Measurements from ENCODE around the gene DAGLA.

The DAGLA gene

DNA sequence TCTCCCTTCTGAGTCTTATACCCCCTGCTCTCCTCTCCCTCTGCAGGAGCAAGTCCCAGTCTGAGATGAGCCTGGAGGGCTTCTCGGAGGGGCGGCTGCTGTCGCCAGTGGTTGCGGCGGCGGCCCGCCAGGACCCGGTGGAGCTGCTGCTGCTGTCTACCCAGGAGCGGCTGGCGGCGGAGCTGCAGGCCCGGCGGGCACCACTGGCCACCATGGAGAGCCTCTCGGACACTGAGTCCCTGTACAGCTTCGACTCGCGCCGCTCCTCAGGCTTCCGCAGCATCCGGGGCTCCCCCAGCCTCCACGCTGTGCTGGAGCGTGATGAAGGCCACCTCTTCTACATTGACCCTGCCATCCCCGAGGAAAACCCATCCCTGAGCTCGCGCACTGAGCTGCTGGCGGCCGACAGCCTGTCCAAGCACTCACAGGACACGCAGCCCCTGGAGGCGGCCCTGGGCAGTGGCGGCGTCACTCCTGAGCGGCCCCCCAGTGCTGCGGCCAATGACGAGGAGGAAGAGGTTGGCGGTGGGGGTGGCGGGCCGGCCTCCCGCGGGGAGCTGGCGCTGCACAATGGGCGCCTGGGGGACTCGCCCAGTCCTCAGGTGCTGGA, 63.4 kb downstream of the DAGLA start:
- Histone ChIP-seq H3K9me3 (replicated peaks in 1 of 2; ENCODE audit: control insufficient read depth in 2 of 2, insufficient read depth in 1 of 2, low read depth in 1 of 2, low read length in 2 of 2) (no peaks in the 10 kb centered on the region), H2BK5ac (ENCODE audit: low read length) (no peak overlapping the region), H3K36me3 (replicated peaks in 1 of 2; ENCODE audit: control insufficient read depth in 2 of 2, insufficient read depth in 2 of 2, low read length in 2 of 2) (peaks cover 16 to 35% of the 10 kb centered on the region in 2 donors), H3K4me2 (ENCODE audit: insufficient read depth, low read length, poor library complexity, severe bottlenecking) (no peak overlapping the region), H4K8ac (ENCODE audit: low read depth, low read length) (no peak overlapping the region), H4K91ac (ENCODE audit: low read depth, low read length, poor library complexity) (no peak overlapping the region), H3K79me1 (ENCODE audit: low read depth, low read length) (peaks cover 3% of the 10 kb centered on the region), H2BK15ac (ENCODE audit: low read length) (no peak overlapping the region), H3K18ac (ENCODE audit: low read length) (no peak overlapping the region), H2AK5ac (ENCODE audit: low read depth, low read length) (no peak overlapping the region), H2AFZ (ENCODE audit: low read length) (no peak overlapping the region), H3K14ac (ENCODE audit: low read length) (no peak overlapping the region), H3K4ac (ENCODE audit: low read length) (no peak overlapping the region), H3K4me3 (ENCODE audit: low read length in 2 of 2) (no peak overlapping the region), H2BK12ac (ENCODE audit: low read length) (no peak overlapping the region), H3K4me1 (ENCODE audit: control insufficient read depth in 2 of 2, insufficient read depth in 1 of 2, low read depth in 1 of 2, low read length in 2 of 2) (peaks cover 9 to 28% of the 10 kb centered on the region in 2 donors), H3K9ac (ENCODE audit: low read depth, low read length, poor library complexity) (no peak overlapping the region), H3K27ac (replicated peaks; ENCODE audit: low read length) (no peak overlapping the region), H2BK120ac (ENCODE audit: low read depth, low read length) (no peak overlapping the region), H3K27me3 (ENCODE audit: control insufficient read depth in 3 of 3, insufficient read depth in 3 of 3, low read depth in 1 of 3, low read length in 3 of 3) (no peaks in the 10 kb centered on the region), H3K23ac (ENCODE audit: low read depth, low read length, poor library complexity) (no peak overlapping the region)
- no CpG with 5 or more reads among the region's 42 CpGs for WGBS, 2 donors (ENCODE audit: extremely low coverage in 2 of 2, insufficient read length in 2 of 2, insufficient replicate concordance in 1 of 2)
- no peak for DNase-seq (ENCODE audit: low spot score)

DNA sequence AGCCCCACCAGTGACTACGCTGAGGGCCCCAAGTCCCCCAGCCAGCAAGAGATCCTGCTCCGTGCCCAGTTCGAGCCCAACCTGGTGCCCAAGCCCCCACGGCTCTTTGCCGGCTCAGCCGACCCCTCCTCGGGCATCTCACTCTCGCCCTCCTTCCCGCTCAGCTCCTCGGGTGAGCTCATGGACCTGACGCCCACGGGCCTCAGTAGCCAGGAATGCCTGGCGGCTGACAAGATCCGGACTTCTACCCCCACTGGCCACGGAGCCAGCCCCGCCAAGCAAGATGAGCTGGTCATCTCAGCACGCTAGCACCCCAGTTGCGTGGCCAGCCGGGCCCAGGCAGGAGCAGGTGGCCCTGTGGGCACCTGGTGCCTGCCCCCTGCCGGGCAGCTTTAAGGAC, 64.0 kb downstream of the DAGLA start:
- H4K91ac ChIP-seq (ENCODE audit: low read depth, low read length, poor library complexity), result no peak overlapping the region
- H2BK15ac ChIP-seq (ENCODE audit: low read length), result no peak overlapping the region
- no peak overlapping the region for H2BK12ac ChIP-seq (ENCODE audit: low read length)
- no peaks in the 10 kb centered on the region for H3K9me3 ChIP-seq (replicated peaks in 1 of 2; ENCODE audit: control insufficient read depth in 2 of 2, insufficient read depth in 1 of 2, low read depth in 1 of 2, low read length in 2 of 2)
- H3K27me3 ChIP-seq (ENCODE audit: control insufficient read depth in 3 of 3, insufficient read depth in 3 of 3, low read depth in 1 of 3, low read length in 3 of 3), result no peaks in the 10 kb centered on the region
- peak overlapping the region; percentile 23 for H4K8ac ChIP-seq (ENCODE audit: low read depth, low read length)
- H3K27ac ChIP-seq (replicated peaks; ENCODE audit: low read length), result no peak overlapping the region
- H2AFZ ChIP-seq (ENCODE audit: low read length), result no peak overlapping the region
- peak overlapping the region; percentile 85 for H3K18ac ChIP-seq (ENCODE audit: low read length)
- H2BK5ac ChIP-seq (ENCODE audit: low read length), result peak overlapping the region; percentile 29
- H3K79me1 ChIP-seq (ENCODE audit: low read depth, low read length), result peaks cover 3% of the 10 kb centered on the region
- H3K4ac ChIP-seq (ENCODE audit: low read length), result no peak overlapping the region
- peak overlapping the region; percentile 8 for H3K23ac ChIP-seq (ENCODE audit: low read depth, low read length, poor library complexity)
- peak overlapping the region; percentile 44 for H3K9ac ChIP-seq (ENCODE audit: low read depth, low read length, poor library complexity)
- no peak overlapping the region for H3K4me3 ChIP-seq (ENCODE audit: low read length in 2 of 2)
- DNase-seq (ENCODE audit: low spot score), result no peak
- no CpG with 5 or more reads among the region's 20 CpGs for WGBS, 2 donors (ENCODE audit: extremely low coverage in 2 of 2, insufficient read length in 2 of 2, insufficient replicate concordance in 1 of 2)
- H3K4me2 ChIP-seq (ENCODE audit: insufficient read depth, low read length, poor library complexity, severe bottlenecking), result no peak overlapping the region
- H3K36me3 ChIP-seq (replicated peaks in 1 of 2; ENCODE audit: control insufficient read depth in 2 of 2, insufficient read depth in 2 of 2, low read length in 2 of 2), result peaks cover 15 to 35% of the 10 kb centered on the region in 2 donors
- H3K4me1 ChIP-seq (ENCODE audit: control insufficient read depth in 2 of 2, insufficient read depth in 1 of 2, low read depth in 1 of 2, low read length in 2 of 2), result peaks cover 11 to 34% of the 10 kb centered on the region in 2 donors
- peak overlapping the region; percentile 21 for H3K14ac ChIP-seq (ENCODE audit: low read length)
- H2AK5ac ChIP-seq (ENCODE audit: low read depth, low read length), result no peak overlapping the region
- H2BK120ac ChIP-seq (ENCODE audit: low read depth, low read length), result no peak overlapping the region

DNA sequence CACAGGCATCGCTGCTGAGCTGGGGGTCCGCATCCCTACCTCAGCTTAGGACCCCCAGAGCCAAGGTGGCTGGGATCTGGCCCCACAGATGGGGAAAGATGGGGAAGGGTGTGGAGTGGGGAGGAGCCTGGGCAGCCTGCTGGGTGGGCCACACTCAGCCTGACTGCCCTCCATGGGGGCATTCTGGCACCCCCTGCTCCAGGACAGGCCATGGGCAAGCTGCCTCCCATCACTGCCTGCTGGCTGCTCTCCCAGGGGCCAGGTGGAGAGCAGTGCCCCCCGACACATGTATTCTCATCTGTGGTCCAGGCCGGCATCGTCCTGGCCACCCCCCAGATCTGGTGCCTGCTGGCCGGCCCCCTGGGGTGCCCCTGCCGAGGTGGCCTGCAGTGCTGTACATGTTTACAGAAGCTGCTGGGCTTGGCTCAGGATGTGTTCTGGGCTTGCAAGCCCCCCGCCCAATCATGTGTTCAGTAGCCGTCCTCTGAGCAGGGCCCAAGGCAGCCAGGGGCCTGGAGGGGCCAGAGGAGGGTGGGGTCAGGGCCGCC, 64.5 kb downstream of the DAGLA start:
- peaks cover 16 to 38% of the 10 kb centered on the region in 2 donors for H3K4me1 ChIP-seq (ENCODE audit: control insufficient read depth in 2 of 2, insufficient read depth in 1 of 2, low read depth in 1 of 2, low read length in 2 of 2)
- H3K14ac ChIP-seq (ENCODE audit: low read length), result peak overlapping the region; percentile 21
- H2BK120ac ChIP-seq (ENCODE audit: low read depth, low read length), result no peak overlapping the region
- no peak overlapping the region for H3K27ac ChIP-seq (replicated peaks; ENCODE audit: low read length)
- H4K8ac ChIP-seq (ENCODE audit: low read depth, low read length), result no peak overlapping the region
- H2BK12ac ChIP-seq (ENCODE audit: low read length), result no peak overlapping the region
- H2AFZ ChIP-seq (ENCODE audit: low read length), result no peak overlapping the region
- peaks cover 15 to 32% of the 10 kb centered on the region in 2 donors for H3K36me3 ChIP-seq (replicated peaks in 1 of 2; ENCODE audit: control insufficient read depth in 2 of 2, insufficient read depth in 2 of 2, low read length in 2 of 2)
- H3K4ac ChIP-seq (ENCODE audit: low read length), result no peak overlapping the region
- H3K23ac ChIP-seq (ENCODE audit: low read depth, low read length, poor library complexity), result peak overlapping the region; percentile 8
- H3K79me1 ChIP-seq (ENCODE audit: low read depth, low read length), result no peaks in the 10 kb centered on the region
- H3K9me3 ChIP-seq (replicated peaks in 1 of 2; ENCODE audit: control insufficient read depth in 2 of 2, insufficient read depth in 1 of 2, low read depth in 1 of 2, low read length in 2 of 2), result no peaks in the 10 kb centered on the region
- DNase-seq (ENCODE audit: low spot score), result no peak
- H3K27me3 ChIP-seq (ENCODE audit: control insufficient read depth in 3 of 3, insufficient read depth in 3 of 3, low read depth in 1 of 3, low read length in 3 of 3), result no peaks in the 10 kb centered on the region
- no peak overlapping the region for H3K4me3 ChIP-seq (ENCODE audit: low read length in 2 of 2)
- H4K91ac ChIP-seq (ENCODE audit: low read depth, low read length, poor library complexity), result no peak overlapping the region
- H3K9ac ChIP-seq (ENCODE audit: low read depth, low read length, poor library complexity), result peak overlapping the region; percentile 44
- H3K18ac ChIP-seq (ENCODE audit: low read length), result peak overlapping the region; percentile 85
- no CpG with 5 or more reads among the region's 10 CpGs for WGBS, 2 donors (ENCODE audit: extremely low coverage in 2 of 2, insufficient read length in 2 of 2, insufficient replicate concordance in 1 of 2)
- no peak overlapping the region for H2AK5ac ChIP-seq (ENCODE audit: low read depth, low read length)
- no peak overlapping the region for H3K4me2 ChIP-seq (ENCODE audit: insufficient read depth, low read length, poor library complexity, severe bottlenecking)
- no peak overlapping the region for H2BK15ac ChIP-seq (ENCODE audit: low read length)
- peak overlapping the region; percentile 29 for H2BK5ac ChIP-seq (ENCODE audit: low read length)

DNA sequence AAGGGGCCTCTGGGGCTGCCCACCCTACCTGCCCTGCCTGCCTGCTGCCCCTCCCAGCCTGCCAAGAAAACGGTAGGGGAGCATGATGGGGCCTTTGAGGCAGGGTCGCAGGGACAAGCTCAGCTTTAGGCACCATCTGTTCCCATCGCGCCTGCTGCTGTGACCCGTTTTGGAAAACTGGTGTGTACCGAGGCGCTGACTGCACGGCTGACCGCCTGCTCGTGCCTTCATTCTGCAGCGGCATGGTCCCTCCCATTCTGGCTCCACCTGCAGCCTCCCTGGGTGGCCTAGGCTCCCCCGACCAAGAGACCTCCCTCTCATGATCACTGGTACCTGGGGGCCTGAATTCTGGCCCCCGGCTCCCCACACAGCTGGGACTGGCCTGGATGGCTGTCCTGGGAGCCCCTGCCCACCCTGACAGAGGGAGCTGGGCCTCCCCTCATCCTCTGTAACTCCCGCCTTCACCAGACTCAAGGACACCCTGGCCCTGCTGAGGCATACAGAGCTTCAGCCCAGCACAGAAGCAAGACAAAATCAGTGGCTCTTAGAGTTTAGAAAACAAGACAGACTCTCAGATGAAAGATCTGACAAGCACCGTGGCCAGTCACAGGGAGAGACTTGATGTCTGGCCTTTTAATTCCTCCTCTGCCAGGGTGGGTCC, 65.7 kb downstream of the DAGLA start:
- Histone ChIP-seq H3K36me3 (replicated peaks in 1 of 2; ENCODE audit: control insufficient read depth in 2 of 2, insufficient read depth in 2 of 2, low read length in 2 of 2) (peaks cover 12 to 20% of the 10 kb centered on the region in 2 donors), H3K9me3 (replicated peaks in 1 of 2; ENCODE audit: control insufficient read depth in 2 of 2, insufficient read depth in 1 of 2, low read depth in 1 of 2, low read length in 2 of 2) (no peaks in the 10 kb centered on the region), H3K27ac (replicated peaks; ENCODE audit: low read length) (no peak overlapping the region), H4K8ac (ENCODE audit: low read depth, low read length) (no peak overlapping the region), H4K91ac (ENCODE audit: low read depth, low read length, poor library complexity) (no peak overlapping the region), H2BK5ac (ENCODE audit: low read length) (peak overlapping the region; percentile 14), H3K4me3 (ENCODE audit: low read length in 2 of 2) (no peak overlapping the region), H3K4ac (ENCODE audit: low read length) (no peak overlapping the region), H2AK5ac (ENCODE audit: low read depth, low read length) (peak overlapping the region; percentile 54), H2AFZ (ENCODE audit: low read length) (no peak overlapping the region), H3K79me1 (ENCODE audit: low read depth, low read length) (no peaks in the 10 kb centered on the region), H2BK12ac (ENCODE audit: low read length) (no peak overlapping the region), H2BK15ac (ENCODE audit: low read length) (no peak overlapping the region), H3K14ac (ENCODE audit: low read length) (peak overlapping the region; percentile 21), H3K18ac (ENCODE audit: low read length) (peak overlapping the region; percentile 49), H3K4me1 (ENCODE audit: control insufficient read depth in 2 of 2, insufficient read depth in 1 of 2, low read depth in 1 of 2, low read length in 2 of 2) (peaks cover 22 to 44% of the 10 kb centered on the region in 2 donors), H2BK120ac (ENCODE audit: low read depth, low read length) (no peak overlapping the region), H3K9ac (ENCODE audit: low read depth, low read length, poor library complexity) (peak overlapping the region; percentile 84), H3K23ac (ENCODE audit: low read depth, low read length, poor library complexity) (peak overlapping the region; percentile 17), H3K27me3 (ENCODE audit: control insufficient read depth in 3 of 3, insufficient read depth in 3 of 3, low read depth in 1 of 3, low read length in 3 of 3) (no peaks in the 10 kb centered on the region), H3K4me2 (ENCODE audit: insufficient read depth, low read length, poor library complexity, severe bottlenecking) (no peak overlapping the region)
- DNase-seq (ENCODE audit: low spot score), result no peak
- WGBS, 2 donors (ENCODE audit: extremely low coverage in 2 of 2, insufficient read length in 2 of 2, insufficient replicate concordance in 1 of 2), result no CpG with 5 or more reads among the region's 15 CpGs

Data from neuronal stem cell (in vitro differentiated cells).